ENCODE measurements around the gene THTPA. TPM values are rescaled to one million over a fixed set of nuclear protein-coding genes. Genes with fewer than 3 reads are reported as not detected.

The THTPA gene
- total and polyA plus RNA-seq, 2 experiments from 2014 or later: 31.3 to 58.6 TPM

DNA sequence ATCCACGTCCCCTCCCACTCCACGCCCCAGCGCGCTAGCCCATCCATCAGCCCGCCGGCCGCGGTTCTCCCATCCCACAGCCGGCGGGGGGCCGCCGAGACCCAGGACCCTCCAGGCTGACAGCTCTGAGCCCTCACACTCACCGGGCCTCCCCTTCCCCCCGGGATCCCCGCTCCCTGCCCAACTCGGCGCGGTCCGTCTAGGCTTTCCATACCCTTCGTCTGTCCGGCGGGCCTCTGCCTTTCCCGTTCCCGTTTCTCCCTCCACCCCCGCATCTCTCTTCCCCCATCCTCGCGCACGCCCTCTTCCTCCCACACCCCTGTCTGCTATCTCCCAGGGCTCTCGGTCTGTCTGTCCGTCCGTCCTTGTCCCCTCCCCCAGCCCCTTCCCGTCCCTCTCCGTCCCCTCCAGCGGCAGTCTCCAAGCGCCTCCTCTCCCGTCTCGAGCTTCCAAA, 5.2 kb upstream of the THTPA start:
- TF ChIP-seq, protein P1, sequence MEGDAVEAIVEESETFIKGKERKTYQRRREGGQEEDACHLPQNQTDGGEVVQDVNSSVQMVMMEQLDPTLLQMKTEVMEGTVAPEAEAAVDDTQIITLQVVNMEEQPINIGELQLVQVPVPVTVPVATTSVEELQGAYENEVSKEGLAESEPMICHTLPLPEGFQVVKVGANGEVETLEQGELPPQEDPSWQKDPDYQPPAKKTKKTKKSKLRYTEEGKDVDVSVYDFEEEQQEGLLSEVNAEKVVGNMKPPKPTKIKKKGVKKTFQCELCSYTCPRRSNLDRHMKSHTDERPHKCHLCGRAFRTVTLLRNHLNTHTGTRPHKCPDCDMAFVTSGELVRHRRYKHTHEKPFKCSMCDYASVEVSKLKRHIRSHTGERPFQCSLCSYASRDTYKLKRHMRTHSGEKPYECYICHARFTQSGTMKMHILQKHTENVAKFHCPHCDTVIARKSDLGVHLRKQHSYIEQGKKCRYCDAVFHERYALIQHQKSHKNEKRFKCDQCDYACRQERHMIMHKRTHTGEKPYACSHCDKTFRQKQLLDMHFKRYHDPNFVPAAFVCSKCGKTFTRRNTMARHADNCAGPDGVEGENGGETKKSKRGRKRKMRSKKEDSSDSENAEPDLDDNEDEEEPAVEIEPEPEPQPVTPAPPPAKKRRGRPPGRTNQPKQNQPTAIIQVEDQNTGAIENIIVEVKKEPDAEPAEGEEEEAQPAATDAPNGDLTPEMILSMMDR (IDR thresholded peaks at IDR 0.05; ENCODE audit: low read depth, low read length): no peak
- peak overlapping the region; percentile 71 for H3K27ac ChIP-seq
- H3K9me3 ChIP-seq (ENCODE audit: low read depth): no peaks in the 10 kb centered on the region
- H3K36me3 ChIP-seq: no peaks in the 10 kb centered on the region
- peak overlapping the region; percentile 72 for H3K4me3 ChIP-seq
- H3K27me3 ChIP-seq: no peaks in the 10 kb centered on the region
- peak in 1 of 2 donors; percentile 15 for DNase-seq (ENCODE audit: low read depth in 1 of 2, low spot score in 1 of 2)
- H3K4me1 ChIP-seq (ENCODE audit: low read depth): peaks cover 4% of the 10 kb centered on the region

DNA sequence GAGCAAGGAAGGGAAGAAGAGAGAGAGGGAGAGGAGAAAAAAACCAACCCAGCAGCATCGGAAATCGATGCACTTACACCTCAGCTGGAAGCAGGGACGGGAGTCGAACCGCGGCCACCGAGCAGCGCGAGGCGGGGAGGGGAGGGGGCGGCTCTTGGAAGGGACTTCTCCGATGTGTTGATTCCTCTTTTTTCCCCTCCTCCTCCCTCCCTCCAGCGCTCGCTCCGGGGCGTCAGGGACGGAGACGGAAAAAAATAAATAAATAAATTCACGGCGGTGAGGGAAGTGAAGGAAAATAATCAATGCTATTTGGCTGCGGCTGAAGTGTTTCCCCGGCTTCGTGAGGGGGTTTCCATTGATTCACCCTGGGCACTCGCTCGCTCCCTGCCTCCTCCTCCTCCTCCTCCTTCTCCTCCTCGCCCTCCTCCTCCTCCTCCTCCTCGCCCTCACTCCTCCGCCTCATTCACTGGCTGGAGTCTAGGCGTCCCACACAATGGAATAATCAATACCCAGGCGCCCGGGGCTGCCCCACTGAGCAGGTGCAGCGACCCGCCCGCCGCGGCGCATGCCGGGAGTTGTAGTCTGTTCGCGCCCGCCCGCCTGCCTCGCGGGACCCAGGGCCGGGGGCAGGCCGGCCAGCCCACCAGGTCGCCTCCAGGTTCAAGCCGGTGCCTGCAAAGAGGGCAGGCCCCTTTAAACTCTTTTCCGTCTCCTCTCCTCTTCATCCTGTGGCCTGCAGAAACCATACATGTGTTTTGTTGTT, 4.6 kb upstream of the THTPA start, which contains the start of gene ZFHX2:
ZFHX2 (minus strand) TSS at position 500 of the 763 bp plus-strand sequence. CDS start 16,440 bp downstream, outside the sequence.
- Histone ChIP-seq H3K9me3 (ENCODE audit: low read depth) (no peaks in the 10 kb centered on the region), H3K36me3 (no peaks in the 10 kb centered on the region), H3K4me3 (peak within 1 kb of the TSS; percentile 72), H3K27ac (peak within 1 kb of the TSS; percentile 71), H3K4me1 (ENCODE audit: low read depth) (peaks cover 5% of the 10 kb centered on the region), H3K27me3 (no peaks in the 10 kb centered on the region)
- DNase-seq (ENCODE audit: low read depth in 1 of 2, low spot score in 1 of 2): peak; percentile 42 to 90
- TF ChIP-seq, protein P1 (IDR thresholded peaks at IDR 0.05; ENCODE audit: low read depth, low read length): no peak

DNA sequence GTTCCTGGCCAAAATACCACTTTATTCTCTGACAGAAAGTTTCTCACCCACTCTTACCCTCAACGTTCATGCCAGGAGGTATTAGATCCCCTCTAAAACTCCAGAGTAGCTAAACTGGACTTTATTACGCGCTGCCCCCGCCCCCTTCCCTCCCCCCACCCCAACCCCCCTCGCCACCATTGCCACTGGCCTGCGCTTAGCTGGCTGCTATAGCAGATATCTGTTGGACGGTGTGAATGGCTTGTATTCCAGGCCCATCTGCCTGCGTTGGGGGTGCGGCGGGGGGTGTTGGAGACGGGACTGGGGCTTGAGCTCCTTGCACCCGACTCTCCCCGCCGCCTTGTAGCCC, 564 bp upstream of the THTPA start:
- peak overlapping the region; percentile 94 for H3K27ac ChIP-seq
- TF ChIP-seq, protein P1 (IDR thresholded peaks at IDR 0.05; ENCODE audit: low read depth, low read length): no peak
- no peaks in the 10 kb centered on the region for H3K9me3 ChIP-seq (ENCODE audit: low read depth)
- H3K4me1 ChIP-seq (ENCODE audit: low read depth): peaks cover 10% of the 10 kb centered on the region
- peaks cover 8% of the 10 kb centered on the region for H3K36me3 ChIP-seq
- H3K4me3 ChIP-seq: peak overlapping the region; percentile 76
- no peaks in the 10 kb centered on the region for H3K27me3 ChIP-seq
- DNase-seq (ENCODE audit: low read depth in 1 of 2, low spot score in 1 of 2): no peak

DNA sequence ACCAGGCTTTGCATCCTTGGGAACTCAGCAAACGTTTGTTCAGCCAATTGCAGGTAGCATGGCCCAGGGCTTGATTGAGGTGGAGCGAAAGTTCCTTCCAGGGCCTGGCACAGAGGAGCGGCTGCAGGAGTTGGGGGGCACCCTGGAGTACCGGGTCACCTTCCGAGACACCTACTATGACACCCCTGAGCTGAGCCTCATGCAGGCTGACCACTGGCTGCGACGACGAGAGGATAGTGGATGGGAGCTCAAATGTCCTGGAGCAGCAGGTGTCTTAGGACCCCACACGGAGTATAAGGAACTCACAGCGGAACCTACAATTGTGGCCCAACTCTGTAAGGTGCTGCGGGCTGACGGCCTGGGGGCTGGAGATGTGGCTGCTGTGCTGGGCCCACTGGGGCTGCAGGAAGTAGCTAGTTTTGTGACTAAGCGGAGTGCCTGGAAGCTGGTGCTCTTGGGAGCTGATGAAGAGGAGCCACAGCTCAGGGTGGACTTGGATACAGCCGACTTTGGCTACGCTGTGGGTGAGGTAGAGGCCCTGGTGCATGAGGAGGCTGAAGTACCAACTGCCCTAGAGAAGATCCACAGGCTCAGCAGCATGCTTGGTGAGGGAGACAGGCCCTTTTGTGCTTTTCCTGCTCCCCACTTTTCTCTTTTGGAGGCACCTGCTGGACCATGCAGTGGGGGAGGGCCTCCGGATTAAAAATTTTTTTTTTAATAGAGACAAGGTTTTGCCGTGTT, 799 bp downstream of the THTPA start:
- H3K4me1 ChIP-seq (ENCODE audit: low read depth): peaks cover 10% of the 10 kb centered on the region
- TF ChIP-seq, protein P1 (IDR thresholded peaks at IDR 0.05; ENCODE audit: low read depth, low read length): no peak
- H3K9me3 ChIP-seq (ENCODE audit: low read depth): no peaks in the 10 kb centered on the region
- no peaks in the 10 kb centered on the region for H3K27me3 ChIP-seq
- peak overlapping the region; percentile 76 for H3K4me3 ChIP-seq
- H3K36me3 ChIP-seq: peaks cover 12% of the 10 kb centered on the region
- no peak for DNase-seq (ENCODE audit: low read depth in 1 of 2, low spot score in 1 of 2)
- H3K27ac ChIP-seq: peak overlapping the region; percentile 94

DNA sequence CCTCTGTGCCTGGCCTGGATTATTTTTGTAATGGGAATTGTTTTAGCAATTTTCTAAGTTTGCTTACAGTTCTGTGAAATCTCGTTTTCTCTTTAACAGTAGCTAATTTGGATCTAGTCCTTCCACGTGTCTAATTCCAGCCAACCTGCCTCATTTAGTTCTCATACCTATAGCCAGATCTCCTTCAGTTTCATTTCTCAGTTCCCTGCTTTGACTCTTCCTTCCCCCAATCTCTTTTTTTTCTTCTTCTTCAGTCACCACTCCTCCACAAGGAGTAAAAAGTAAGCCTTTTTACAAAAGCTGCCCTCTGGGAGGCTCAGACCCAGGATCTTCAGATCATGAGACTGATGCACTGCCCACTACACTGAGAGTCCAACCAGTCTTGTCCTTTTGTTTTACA, 1.4 kb downstream of the THTPA start:
- Histone ChIP-seq H3K27ac (no peak overlapping the region), H3K36me3 (peaks cover 12% of the 10 kb centered on the region), H3K27me3 (no peaks in the 10 kb centered on the region), H3K9me3 (ENCODE audit: low read depth) (no peaks in the 10 kb centered on the region), H3K4me3 (no peak overlapping the region), H3K4me1 (ENCODE audit: low read depth) (peaks cover 10% of the 10 kb centered on the region)
- DNase-seq (ENCODE audit: low read depth in 1 of 2, low spot score in 1 of 2): no peak
- TF ChIP-seq, protein P1 (IDR thresholded peaks at IDR 0.05; ENCODE audit: low read depth, low read length): no peak
